GM12892 (cell line): ENCODE data around the gene NOD1.
A peak's percentile ranks its signal among the peaks of the same experiment; 100 is the strongest.
"Not testable (repeated sequence)": the region's sequence is repeated elsewhere in the genome, so short reads cannot be mapped to it uniquely, and the experiment has no call there.

Experiments used
- DNase-seq: peaks from one replicate; pipeline ENCODE4 v3.0.0; 2011; ENCODE audit not compliant: insufficient read length
- FAIRE-seq: peaks from 2 replicates; lab custom pipeline; 2011; peaks lifted over from hg19 to GRCh38; lab: Jason Lieb, UNC
- POLR2A ChIP-seq: IDR thresholded peaks from 2 replicates; pipeline ENCODE4 v1.6.1; 2011; ENCODE audit warnings: low read depth, low read length, control low read depth
- POLR2AphosphoS5 ChIP-seq: IDR thresholded peaks from 2 replicates; pipeline ENCODE4 v1.6.1; 2011; ENCODE audit warnings: low read depth, low read length, control low read depth
- TAF1 ChIP-seq: IDR thresholded peaks from 2 replicates; pipeline ENCODE4 v1.6.1; 2011; ENCODE audit warnings: low read depth, mild to moderate bottlenecking, control low read depth, low read length, borderline replicate concordance

NOD1 gene

DNA sequence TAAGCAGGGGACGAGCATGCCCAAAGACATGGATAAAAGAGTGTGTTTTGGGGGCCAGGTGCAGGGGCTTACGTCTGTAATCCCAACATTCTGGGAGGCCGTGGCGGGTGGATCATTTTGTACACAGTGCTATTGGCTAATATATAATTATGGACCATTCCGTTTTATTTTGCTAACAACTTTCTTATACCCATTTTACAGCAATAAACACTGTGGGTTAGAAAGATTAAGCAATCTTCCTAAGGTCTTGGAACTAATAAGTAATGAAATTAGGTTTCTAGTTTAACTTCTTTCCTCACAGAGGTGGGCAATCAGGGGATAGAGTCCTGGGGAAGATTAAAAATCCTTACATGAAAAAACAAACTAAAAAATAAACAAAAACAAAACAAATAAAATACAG is 22.7 kb upstream of the NOD1 start:
- TF ChIP-seq POLR2AphosphoS5 = no peak
- no peak for TF ChIP-seq POLR2A
- FAIRE-seq (no peak), DNase-seq (no peak)

DNA sequence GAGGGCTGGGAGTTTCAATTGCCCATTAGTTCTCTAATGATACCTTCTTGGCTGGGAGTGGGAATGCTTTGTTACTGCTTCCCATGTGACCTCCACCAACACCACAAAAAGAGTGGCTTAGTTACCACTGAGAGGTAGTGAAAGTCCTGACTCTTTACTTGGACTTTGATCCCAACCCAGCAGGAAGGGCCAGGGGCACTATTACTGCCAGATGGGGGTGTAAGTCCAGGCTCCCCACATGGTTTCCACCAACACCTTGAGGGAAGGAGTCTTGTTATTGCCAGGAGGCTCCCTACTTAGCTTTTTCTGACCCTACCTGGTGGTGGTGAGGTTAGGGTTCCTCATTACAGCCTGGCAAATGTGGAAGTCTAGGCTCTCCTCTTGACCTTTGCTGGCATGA is 14.6 kb upstream of the NOD1 start:
- FAIRE-seq = no peak
- no peak for TF ChIP-seq POLR2A
- TF ChIP-seq POLR2AphosphoS5 = no peak
- no peak for TF ChIP-seq TAF1
- no peak for DNase-seq

DNA sequence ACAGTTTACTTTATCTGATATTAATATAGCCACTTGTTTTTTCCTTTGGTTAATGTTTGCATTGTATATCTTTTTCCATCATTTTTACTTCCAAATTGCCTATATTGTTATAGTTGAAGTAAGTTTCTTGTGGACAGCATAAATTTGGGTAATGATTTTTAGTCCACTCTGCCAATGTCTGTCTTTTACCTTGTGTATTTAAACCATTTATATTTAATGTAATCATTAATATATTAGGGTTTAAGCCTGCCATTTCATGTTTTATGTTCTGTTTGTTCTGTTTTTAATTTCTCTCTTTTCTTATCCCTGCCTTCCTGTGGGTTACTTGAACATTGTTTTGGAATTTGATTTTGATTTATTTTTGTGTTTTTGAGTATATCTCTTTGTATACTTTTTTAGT is 12.8 kb upstream of the NOD1 start:
- DNase-seq (no peak), FAIRE-seq (no peak)
- no peak for TF ChIP-seq TAF1

DNA sequence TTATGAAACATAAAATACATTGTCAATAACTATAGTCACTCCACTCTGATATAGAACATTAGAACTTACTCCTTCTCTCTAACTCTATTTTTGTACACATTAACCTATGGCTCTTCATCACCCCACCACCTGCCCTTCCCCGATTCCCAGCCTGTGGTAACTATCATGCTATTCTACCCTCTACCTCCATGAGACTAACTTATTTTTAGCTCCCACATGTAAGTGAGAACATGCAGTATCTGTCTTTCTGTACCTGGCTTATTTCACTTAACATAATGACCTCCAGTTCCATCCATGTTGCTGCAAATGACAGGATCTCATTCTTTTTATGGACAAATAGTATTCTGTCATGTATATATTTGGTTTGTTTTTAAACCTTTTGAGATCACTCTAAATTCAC is 8.8 kb upstream of the NOD1 start:
- FAIRE-seq (no peak), DNase-seq (no peak)
- TF ChIP-seq TAF1 (no peak), POLR2AphosphoS5 (no peak), POLR2A (no peak)

DNA sequence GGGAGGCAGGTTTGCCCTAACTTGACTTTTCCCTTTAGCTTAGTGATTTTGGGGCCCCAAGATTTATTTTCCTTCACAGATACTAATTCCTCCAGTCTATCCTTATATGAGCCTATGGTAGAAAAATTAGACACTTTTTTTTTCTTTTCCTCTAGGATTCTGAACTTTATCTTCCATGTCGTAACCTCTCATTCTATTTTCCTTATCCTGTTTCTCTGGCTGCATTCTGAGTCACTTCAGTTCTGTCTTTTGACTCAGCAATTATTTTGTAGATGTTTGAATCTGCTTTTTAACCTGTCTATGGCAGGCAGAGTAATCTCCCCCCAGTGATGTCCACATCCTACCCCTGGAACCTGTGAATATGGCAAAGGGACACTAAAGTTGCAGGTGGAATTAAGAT is 7.1 kb upstream of the NOD1 start:
- TF ChIP-seq POLR2A (no peak), POLR2AphosphoS5 (no peak), TAF1 (no peak)
- no peak for FAIRE-seq
- DNase-seq = no peak

DNA sequence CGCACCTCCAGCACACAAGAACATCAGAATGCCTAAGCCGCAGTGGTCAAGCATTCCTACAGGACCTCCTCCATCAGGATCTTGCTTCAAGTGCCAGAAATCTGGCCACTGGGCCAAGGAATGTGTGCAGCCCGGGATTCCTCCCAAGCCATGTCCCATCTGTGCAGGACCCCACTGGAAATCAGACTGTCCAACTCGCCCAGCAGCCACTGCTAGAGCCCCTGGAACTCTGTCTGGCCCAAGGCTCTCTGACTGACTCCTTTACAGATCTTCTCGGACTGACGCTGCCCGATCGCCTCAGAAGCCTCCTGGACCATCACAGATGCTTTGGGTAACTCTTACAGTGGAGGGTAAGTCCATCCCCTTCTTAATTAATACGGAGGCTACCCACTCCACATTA is 2.8 kb upstream of the NOD1 start:
- FAIRE-seq, DNase-seq: not testable (repeated sequence)

DNA sequence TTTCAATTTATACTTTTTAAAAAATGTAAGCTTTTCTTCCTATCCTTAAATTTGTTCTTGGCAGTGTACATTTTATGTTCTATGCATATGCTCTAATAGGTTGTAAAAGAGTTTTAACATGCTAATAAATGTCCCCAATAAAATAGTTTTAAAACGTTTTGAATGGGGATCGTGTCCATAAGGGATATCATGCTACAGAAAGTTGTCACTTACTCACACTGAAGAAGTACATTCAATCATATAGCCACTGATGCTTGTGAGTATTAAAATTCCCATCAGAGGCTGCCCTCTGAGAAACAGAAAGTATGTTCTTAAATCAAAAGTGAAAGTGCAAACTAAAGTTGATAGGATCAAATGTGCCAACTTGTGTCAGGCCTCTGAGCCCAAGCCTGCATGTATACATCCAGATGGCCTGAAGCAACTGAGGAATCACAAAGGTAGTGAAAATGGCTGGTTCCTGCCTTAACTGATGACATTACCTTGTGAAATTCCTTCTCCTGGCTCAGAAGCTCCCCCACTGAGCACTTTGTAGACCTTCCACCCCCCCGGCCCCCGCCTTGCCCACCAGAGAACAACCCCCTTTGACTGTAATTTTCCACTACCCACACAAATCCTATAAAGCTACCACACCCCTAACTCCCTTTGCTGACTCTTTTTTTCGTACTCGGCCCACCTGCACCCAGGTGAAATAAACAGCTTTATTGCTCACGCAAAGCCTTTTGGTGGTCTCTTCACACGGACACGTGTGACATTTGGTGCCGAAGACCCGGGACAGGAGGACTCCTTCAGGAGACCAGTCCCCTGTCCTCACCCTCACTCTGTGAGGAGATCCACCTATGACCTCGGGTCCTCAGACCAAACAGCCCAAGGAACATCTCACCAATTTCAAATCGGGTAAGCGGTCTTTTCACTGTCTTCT is 877 bp upstream of the NOD1 start:
- DNase-seq (no peak), FAIRE-seq (no peak)
- TF ChIP-seq POLR2A (no peak), TAF1 (no peak), POLR2AphosphoS5 (no peak)

DNA sequence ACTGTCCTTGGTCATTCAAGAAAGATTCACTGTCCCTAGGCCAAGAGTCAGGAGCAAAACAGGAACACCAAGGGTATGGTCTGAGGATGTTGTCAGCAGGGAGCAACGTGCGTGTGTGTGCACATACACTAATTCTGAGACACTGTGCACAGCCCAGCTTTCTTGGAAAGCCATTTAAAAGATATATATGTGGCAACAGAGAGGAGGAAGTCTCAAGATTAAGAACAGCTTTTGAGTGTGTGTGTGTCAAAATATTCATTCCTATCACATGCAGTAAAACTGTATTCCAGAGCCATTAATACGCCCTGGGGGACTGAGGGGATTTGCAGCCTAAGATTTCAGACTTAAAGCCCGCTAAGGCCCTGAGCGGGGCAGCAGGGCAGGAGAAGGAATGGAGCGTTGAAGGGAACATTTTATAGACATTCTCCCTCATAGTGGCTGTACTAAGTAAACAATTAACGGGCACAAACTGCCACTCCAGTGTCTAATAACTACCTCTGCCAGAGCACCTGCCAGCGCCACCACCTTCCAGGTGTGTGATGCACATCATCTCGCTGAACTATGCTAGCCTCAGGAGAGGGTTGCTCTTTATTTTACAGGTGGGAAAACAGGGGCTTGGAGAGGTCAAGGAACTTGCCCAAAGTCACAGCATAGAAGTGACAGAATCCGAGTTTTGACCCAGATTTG is 2.0 kb downstream of the NOD1 start:
- FAIRE-seq (no peak), DNase-seq (no peak)

DNA sequence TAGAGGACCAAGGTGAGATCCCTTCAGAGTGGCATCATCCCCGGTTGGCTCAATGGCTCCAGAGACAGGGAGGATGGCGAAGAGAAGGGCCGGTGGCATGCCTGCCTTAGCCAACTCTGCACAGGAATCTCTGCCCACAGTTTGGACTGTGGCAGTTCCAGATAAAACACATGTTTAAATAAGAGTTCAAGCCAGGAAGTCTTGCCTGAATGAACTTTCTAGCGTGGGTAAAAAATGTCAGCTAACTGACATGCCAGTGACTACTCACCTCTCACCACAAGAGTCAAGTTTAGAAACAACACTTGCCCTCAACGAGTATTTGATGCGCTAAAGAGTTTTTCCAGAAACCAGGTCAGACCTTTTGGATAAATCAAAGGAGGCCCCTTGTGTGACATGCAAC is 3.0 kb downstream of the NOD1 start:
- no peak for DNase-seq
- TF ChIP-seq TAF1 = no peak
- TF ChIP-seq POLR2AphosphoS5 = no peak
- no peak for TF ChIP-seq POLR2A
- peak; percentile 60 for FAIRE-seq

More for the DNA sequence above, 2.0 kb downstream of the NOD1 start:
- TF ChIP-seq TAF1 = no peak
- no peak for TF ChIP-seq POLR2A
- no peak for TF ChIP-seq POLR2AphosphoS5

DNA sequence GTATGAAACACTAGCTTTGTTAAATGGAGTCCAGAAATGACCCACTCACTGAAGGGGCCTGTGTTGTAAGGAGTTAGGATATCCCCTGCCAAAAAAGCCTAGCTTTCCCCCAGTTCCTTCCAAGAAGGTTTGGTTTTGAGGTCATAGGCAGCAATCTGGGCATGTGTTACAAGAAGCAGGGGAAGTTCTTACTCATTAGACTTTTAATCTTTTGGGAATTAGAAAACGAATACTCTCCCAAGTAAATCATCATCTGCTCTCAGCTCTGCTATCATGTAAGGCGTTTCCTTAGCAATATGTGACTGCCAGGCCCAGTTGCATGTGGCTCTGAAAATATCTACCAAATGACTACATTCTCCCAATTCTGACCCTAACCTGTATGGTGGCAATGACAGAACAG is 3.7 kb downstream of the NOD1 start:
- DNase-seq (no peak), FAIRE-seq (no peak)
- TF ChIP-seq POLR2A (no peak), TAF1 (no peak), POLR2AphosphoS5 (no peak)

DNA sequence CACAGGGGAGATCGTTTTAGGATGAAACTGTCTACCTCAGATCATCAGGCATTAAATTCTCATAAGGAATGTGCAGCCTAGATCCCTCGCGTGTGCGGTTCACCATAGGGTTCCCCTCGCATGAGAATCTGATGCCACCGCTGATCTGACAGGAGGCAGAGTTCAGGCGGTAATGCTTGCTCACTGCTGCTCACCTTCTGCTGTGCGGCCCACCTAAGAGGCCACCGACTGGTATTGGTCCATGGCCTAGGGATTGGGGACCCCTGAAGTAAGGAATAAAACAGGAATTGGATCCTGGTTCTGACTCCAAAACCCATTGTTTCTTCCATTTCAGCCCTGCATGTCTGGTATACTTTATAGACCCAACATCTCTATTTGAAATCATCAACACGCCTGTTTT is 4.1 kb downstream of the NOD1 start:
- TF ChIP-seq TAF1 (no peak), POLR2A (no peak), POLR2AphosphoS5 (no peak)
- no peak for FAIRE-seq
- no peak for DNase-seq

DNA sequence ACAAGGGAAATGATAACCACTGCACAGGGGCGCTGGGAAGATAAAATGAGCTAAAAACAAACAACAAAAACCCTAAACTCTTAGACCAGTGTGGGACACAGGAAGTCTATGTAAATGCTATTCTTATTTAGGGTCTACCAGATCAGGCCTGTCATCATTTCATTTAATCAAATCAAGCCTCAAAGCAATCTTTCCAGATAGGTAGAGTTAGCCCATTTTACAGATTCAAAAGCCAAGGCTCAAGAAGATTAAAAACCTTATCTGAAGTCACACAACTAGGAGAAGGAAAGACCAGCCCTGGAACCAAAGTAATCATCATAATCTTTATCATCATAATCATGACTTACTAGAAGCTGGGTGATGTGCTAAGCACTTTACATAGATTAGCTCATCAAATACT is 4.7 kb downstream of the NOD1 start:
- no peak for FAIRE-seq
- TF ChIP-seq TAF1 (no peak), POLR2A (no peak), POLR2AphosphoS5 (no peak)

More for the DNA sequence above, 4.7 kb downstream of the NOD1 start:
- no peak for DNase-seq
